ENCODE data around the gene ST8SIA1.

DNA sequence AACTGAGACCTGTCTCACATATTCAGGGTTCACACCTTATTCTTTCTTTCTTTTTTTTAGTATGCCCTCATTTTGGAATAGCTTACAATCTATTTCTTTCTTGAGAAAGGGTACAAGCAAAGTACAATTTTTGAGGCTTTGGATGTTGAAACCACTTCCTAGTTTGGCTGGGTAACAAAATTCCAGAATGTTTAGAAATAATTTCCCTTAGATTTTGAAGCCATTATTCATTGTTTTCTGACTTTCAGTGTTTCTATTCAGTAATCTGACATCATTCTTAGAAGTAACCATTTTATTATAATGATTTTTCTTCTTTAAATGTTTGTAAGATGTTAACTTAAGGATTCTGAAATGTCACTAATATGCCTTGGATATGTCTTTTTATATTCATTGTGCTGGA lies 28.2 kb downstream of the ST8SIA1 start:
- TF ChIP-seq YY1 (IDR thresholded peaks at IDR 0.05; ENCODE audit: insufficient read depth, insufficient read length) (no peak), ZNF274 (IDR thresholded peaks at IDR 0.05; ENCODE audit: low read depth, low read length) (no peak)
